ENCODE results near the gene GAS2. TPM values are rescaled to one million over a fixed set of nuclear protein-coding genes. Genes with fewer than 3 reads are reported as not detected.
"Not testable (repeated sequence)": the region's sequence is repeated elsewhere in the genome, so short reads cannot be mapped to it uniquely, and the experiment has no call there.

The GAS2 gene
- total RNA-seq, 2 experiments from 2014 or later = 1.8 to 4.1 TPM

GRCh38 chr11:22641559-22641958 lies 24.9 kb upstream of the GAS2 start:
- Histone ChIP-seq H2AFZ (ENCODE audit: low read length) (no peak overlapping the region), H3K4me3 (ENCODE audit: low read depth, low read length, poor library complexity, severe bottlenecking) (no peak overlapping the region), H3K4me1 (ENCODE audit: insufficient read depth, low read length, poor library complexity, severe bottlenecking) (no peaks in the 10 kb centered on the region), H3K79me2 (ENCODE audit: insufficient read depth, low read depth, low read length) (no peaks in the 10 kb centered on the region), H3K27ac (ENCODE audit: low read depth, low read length, poor library complexity, severe bottlenecking) (no peak overlapping the region), H3K9me3 (ENCODE audit: low read length) (no peaks in the 10 kb centered on the region), H4K20me1 (ENCODE audit: insufficient read depth, low read length) (no peaks in the 10 kb centered on the region), H3K9me2 (ENCODE audit: insufficient read depth, low read length) (no peaks in the 10 kb centered on the region), H3K4me2 (ENCODE audit: low read length) (no peak overlapping the region), H3K36me3 (ENCODE audit: insufficient read depth, low read length) (no peaks in the 10 kb centered on the region)
- CTCF ChIA-PET (ENCODE audit: unreplicated experiment) = no interaction called here
- no peak for TF ChIP-seq CTCF (conservative IDR thresholded peaks at IDR 0.05; ENCODE audit: low read length)
- intact Hi-C loops (cut with micrococcal nuclease; ENCODE audit: unreplicated experiment) = no loop called here
- no peak for DNase-seq (ENCODE audit: low spot score)
- POLR2A ChIA-PET = no interaction called here
- no TSS peak for BruUV-seq (replicated peaks)

- H3K9me2 ChIP-seq (ENCODE audit: insufficient read depth, low read length); POLR2A ChIA-PET; BruUV-seq (replicated peaks); H3K9me3 ChIP-seq (ENCODE audit: low read length); H3K4me2 ChIP-seq (ENCODE audit: low read length); DNase-seq (ENCODE audit: low spot score); H3K4me3 ChIP-seq (ENCODE audit: low read depth, low read length, poor library complexity, severe bottlenecking); CTCF ChIA-PET (ENCODE audit: unreplicated experiment); H3K36me3 ChIP-seq (ENCODE audit: insufficient read depth, low read length); H3K79me2 ChIP-seq (ENCODE audit: insufficient read depth, low read depth, low read length); H3K4me1 ChIP-seq (ENCODE audit: insufficient read depth, low read length, poor library complexity, severe bottlenecking); H4K20me1 ChIP-seq (ENCODE audit: insufficient read depth, low read length); H3K27ac ChIP-seq (ENCODE audit: low read depth, low read length, poor library complexity, severe bottlenecking); intact Hi-C loops (cut with micrococcal nuclease; ENCODE audit: unreplicated experiment); H2AFZ ChIP-seq (ENCODE audit: low read length): not testable (repeated sequence)
Measured at GRCh38 chr11:22652346-22652745, 14.1 kb upstream of the GAS2 start.

GRCh38 chr11:22656130-22656529 lies 10.3 kb upstream of the GAS2 start:
- POLR2A ChIA-PET = no interaction called here

More at GRCh38 chr11:22656130-22656529, 10.3 kb upstream of the GAS2 start:
- Histone ChIP-seq H3K9me2 (ENCODE audit: insufficient read depth, low read length) (no peaks in the 10 kb centered on the region), H4K20me1 (ENCODE audit: insufficient read depth, low read length) (no peaks in the 10 kb centered on the region), H2AFZ (ENCODE audit: low read length) (no peak overlapping the region), H3K4me1 (ENCODE audit: insufficient read depth, low read length, poor library complexity, severe bottlenecking) (no peaks in the 10 kb centered on the region), H3K36me3 (ENCODE audit: insufficient read depth, low read length) (no peaks in the 10 kb centered on the region), H3K9me3 (ENCODE audit: low read length) (no peaks in the 10 kb centered on the region), H3K4me3 (ENCODE audit: low read depth, low read length, poor library complexity, severe bottlenecking) (no peak overlapping the region), H3K79me2 (ENCODE audit: insufficient read depth, low read depth, low read length) (no peaks in the 10 kb centered on the region), H3K4me2 (ENCODE audit: low read length) (no peak overlapping the region), H3K27ac (ENCODE audit: low read depth, low read length, poor library complexity, severe bottlenecking) (no peak overlapping the region)
- no peak for DNase-seq (ENCODE audit: low spot score)
- BruUV-seq (replicated peaks) = no TSS peak
- TF ChIP-seq EZH2phosphoT487 (IDR thresholded peaks at IDR 0.05; ENCODE audit: borderline replicate concordance, low read depth, low read length) (no peak), CTCF (conservative IDR thresholded peaks at IDR 0.05; ENCODE audit: low read length) (no peak)
- CTCF ChIA-PET (ENCODE audit: unreplicated experiment) = no interaction called here
- intact Hi-C loops (cut with micrococcal nuclease; ENCODE audit: unreplicated experiment) = no loop called here

Data from OCI-LY7 (cell line).